HG03460 (cell line): ENCODE measurements around the gene FLRT2.

ENCODE experiments used
- ATAC-seq: cut with Tn5 transposase; IDR thresholded peaks from one replicate; pipeline ENCODE4 v1.9.1; 2021; ENCODE audit not compliant: unreplicated experiment

The FLRT2 gene

DNA sequence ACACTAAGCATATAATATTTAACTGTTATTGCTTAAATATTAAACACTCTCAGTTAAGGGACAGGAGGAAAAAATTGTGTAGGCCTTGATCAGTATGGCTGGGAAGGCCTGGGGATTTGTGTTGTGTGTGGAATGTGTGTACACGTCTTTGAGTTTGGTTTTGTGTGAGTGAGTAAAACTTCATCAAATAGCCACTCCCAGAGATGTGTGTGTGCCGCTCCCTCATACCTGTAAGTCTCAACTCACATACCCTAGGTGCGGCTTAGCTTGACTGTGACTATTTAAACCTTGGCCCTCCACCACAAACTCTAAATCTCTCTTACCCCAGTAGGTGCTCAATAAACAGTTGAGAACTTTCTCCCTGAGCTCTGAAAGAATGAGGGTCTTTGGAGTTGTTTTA lies 64.3 kb downstream of the FLRT2 start:
- no peak for ATAC-seq

DNA sequence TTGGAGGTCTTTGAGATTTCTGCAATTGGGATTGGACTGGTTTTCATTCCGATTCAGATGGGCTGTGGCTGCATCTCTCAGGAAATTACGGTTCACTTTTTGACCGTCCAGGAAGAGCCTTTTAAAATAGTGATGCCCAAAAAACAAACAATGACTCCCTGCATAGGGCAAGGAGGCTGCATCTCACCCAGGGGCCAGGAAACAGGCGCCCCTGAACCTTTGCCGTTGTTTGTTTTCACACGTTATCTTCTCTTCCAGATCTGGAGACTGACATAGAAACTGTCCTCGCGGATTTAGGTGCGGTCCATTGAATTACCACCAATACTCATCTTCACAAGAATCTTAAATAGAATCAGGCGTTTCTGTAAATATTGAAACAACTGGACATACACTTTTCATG lies 66.0 kb downstream of the FLRT2 start:
- no peak for ATAC-seq

DNA sequence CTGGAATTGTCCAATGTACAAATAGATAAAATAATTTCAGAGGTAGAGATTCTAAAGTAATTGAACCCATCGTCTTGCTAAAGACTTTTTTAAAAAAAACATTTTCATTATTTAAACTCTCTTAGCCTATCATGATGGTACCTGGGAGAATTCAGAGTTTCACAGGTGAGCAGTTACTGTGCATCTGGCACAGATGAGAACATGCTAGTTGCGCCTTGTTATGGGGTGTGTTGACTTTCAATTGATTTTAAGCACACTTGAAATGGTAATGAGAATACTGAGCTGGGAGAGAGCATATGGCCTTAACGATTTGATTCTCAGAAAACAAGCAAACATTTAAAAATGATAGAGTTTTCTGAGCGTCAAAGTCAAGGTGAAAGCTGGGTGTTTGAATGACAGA lies 66.6 kb downstream of the FLRT2 start:
- ATAC-seq = no peak

DNA sequence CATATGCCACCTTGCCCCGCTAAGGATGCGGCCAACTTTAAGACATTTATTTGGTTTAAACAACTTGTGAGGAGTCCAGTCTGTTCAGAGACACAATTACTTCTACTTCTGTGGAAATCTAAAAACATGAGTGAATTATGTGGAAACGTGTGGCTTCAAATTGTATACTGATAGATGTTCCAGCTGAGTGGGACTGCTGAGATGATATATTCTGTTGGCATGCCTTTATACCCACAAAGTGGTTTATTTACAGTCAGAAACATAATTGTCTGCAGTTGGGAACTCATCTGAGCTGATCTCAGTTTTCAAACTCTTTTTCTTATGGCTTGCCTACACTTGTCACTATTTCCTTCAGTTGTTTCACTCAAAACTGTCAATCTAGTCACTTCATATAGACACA lies 67.8 kb downstream of the FLRT2 start:
- no peak for ATAC-seq

- no peak for ATAC-seq
Observed at GRCh38 chr14:85599939-85600338, 70.0 kb downstream of the FLRT2 start.

GRCh38 chr14:85601246-85601645 lies 71.3 kb downstream of the FLRT2 start:
- no peak for ATAC-seq

DNA sequence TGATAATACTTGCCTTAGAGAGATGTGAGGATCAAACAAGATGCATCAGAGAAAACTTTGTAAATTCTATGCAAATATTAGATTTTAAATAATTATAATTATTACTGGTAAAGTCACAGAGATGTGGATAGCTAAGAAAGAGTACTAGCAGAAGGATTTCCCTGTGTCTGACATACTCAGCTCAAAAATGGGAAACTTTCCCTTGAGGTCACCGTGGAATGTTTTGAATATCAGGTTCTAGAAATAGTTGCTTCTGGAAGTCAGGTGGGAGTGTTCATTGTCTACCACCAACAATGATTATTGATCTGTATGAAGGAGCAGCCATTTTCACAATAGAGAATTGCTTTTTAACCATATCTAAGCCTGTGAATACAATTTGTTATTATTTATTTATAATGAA lies 71.7 kb downstream of the FLRT2 start:
- ATAC-seq = no peak

DNA sequence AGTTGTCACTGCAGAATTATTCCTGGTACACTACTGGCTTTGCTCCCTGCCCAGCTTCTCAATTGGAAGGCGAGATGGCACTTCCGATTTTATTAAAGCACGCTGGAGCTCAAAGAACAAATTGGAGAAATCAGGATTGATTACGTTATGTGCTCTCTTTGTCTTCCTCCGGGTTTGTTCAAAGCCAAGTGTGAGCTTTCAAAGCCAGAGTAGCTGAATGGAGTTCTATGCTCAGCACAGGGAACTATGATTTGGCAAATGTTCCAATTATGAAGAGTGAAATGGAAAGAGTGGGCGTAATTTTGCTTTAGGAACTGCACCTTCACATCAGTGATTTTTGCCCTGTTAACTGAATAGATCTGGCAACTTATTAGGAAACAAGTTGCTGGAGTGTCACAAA lies 72.4 kb downstream of the FLRT2 start:
- ATAC-seq = no peak

DNA sequence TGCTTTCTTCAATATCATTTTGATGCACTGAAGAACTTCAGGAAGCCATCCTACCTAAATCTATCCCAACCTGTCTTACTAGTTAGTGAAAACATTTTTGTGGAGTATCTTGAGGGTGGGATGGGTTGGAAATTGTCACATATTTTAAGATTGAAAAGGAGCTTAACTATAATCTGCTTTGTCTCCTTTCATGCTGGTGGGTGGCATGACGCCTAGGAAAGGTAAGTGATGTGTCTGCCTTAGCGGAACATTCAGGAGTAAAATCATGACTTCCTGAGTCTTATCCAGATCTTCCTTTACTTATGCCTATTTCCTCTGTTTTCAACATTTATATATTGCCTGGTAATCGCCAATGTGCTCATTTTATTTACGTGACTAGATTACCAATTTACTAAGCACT lies 74.1 kb downstream of the FLRT2 start:
- no peak for ATAC-seq

DNA sequence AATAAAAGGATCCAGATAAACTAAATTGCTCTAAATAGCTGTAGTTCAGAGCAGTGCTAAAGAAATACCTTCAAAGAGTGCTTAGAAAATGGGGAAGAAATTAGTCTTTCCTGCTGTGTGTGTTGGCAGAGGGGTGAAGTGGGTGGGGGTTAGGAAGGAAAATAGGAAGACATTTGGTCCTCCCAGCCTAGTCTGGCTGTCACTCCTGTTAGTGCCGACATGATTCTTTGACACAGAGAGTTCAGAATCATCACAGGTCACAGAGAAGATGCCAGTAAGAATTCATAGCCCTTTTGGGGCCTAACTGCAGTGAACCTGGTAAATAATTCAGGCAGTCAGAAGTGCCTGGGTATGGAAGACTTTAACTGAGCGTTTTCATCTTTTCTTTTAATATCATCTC lies 74.8 kb downstream of the FLRT2 start:
- ATAC-seq = no peak

DNA sequence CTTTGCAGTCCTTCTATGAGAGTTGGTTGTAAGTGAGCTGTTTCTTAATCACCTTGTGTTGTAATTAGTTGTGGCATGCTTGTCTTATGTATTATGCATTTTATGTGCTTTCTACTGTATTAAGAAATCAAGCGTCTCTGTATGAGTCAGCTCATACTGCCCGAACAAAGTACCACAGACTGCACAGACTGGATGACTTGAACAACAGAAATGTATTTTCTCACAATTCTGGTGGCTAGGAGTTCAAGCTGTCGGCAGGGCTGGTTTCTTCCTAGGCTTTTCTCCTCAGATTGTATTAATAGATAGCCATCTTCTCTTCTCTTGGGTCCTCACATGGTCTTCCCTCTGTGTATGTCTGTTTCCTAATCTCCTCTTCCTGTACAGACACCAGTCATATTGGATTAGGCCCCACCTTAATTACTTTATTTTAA lies 77.7 kb downstream of the FLRT2 start:
- no peak for ATAC-seq

DNA sequence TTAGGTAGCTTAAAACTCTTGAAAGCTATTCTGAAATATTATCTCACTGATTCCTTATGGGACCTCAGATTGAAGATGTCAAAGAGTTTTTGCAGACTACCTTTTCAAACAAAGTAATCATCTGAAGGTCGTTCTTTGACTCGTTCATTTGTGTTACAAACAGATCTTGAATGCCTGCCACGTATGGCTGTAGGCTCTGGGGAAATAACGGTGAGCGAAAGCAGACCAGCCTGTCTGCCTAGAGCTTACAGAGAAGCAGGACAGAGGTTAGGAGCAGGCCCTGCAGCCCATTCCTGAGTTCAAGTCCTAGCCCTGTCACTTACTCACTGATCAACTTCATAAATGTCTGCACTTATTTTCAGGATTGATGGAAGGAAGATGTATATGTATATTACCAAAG lies 83.6 kb downstream of the FLRT2 start:
- ATAC-seq = no peak

- ATAC-seq = no peak
Observed at GRCh38 chr14:85616386-85616885, 86.5 kb downstream of the FLRT2 start.

GRCh38 chr14:85616886-85617285 lies 86.9 kb downstream of the FLRT2 start:
- ATAC-seq = no peak

- no peak for ATAC-seq
Observed at GRCh38 chr14:85617791-85618190, 87.8 kb downstream of the FLRT2 start.

DNA sequence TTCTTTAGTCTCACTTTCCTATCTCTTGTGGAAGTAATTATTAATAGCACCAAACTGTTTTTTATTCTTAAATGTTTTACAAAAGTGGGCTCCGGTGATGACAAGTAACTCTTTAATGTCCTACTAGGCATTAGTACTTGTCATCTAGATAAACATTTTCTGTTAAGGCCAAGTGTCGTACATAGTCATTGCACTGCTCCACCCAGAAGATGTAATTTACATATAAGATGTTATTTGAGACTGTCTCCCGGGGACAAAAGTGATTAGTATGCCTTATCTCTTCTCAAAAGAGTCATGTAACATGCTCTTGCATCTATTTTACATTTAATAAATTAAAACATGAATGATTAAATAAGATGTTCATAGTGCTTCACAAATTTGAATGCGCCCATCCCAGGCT lies 88.4 kb downstream of the FLRT2 start:
- no peak for ATAC-seq

DNA sequence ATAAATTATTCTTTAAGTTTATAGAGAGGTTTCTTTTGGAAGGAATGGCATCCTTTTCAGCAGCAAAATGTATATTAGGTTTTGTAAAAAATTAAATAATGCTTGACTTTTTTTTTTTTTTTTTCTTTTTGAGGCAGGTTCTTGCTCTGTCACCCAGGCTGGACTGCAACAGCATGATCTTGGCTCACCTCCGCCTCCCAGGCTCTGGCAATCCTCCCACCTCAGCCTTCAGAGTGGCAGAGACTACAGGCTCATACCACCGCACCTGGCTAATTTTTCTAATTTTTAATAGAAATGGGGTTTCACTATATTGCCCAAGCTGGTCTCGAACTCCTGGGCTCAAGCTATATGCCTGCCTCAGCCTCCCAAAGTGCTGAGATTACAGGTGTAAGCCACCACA lies 89.0 kb downstream of the FLRT2 start:
- no peak for ATAC-seq

DNA sequence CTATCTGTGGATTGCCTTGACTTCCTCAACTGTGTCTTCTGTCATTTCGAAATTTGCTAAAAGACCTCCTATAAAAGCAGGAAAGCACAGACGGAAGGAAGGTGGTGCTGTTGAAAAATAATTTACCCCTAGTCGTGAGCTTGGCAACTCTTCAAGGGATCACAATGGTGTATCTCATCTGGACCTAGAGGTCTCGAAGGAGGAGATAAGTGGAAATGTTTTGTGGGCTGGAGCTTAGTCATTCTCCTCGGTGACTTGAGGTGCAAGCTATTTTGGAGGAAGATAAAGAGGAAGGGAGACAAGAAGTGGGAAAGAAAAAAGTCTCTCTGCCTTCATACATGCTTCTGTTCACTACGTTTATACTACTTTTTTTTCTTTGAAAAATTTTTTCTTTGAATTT lies 89.9 kb downstream of the FLRT2 start:
- no peak for ATAC-seq

GRCh38 chr14:85620947-85621346 lies 91.0 kb downstream of the FLRT2 start:
- ATAC-seq = no peak

- no peak for ATAC-seq
Observed at GRCh38 chr14:85622106-85622505, 92.2 kb downstream of the FLRT2 start.

- no peak for ATAC-seq
Observed at GRCh38 chr14:85622986-85623685, 93.2 kb downstream of the FLRT2 start.

GRCh38 chr14:85625925-85626585 lies 96.1 kb downstream of the FLRT2 start:
- no peak for ATAC-seq

DNA sequence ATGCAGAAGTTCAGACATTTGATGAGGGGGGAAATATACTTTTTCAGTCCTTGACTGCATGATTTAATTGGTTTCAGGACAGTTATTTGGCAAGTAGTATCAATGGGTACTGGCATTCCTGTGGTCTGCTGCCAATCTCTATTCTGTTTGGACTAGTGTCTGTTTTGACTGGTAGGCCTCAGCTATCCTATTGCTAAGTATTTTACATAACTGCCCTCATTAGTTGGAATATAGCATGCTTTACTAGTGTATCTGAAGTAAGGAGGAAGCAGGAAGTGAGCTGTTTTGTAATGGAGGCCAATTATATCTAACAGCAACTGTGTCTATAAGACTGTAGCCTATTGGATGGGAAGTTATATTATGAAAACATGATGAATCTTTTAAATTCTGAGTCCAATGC lies 104.3 kb downstream of the FLRT2 start:
- ATAC-seq = no peak
